ENCODE results near the gene ADAMTS12. TPM values are rescaled to one million over a fixed set of nuclear protein-coding genes. Genes with fewer than 3 reads are reported as not detected.

Gene ADAMTS12
- total RNA-seq, 1 experiment from 2014 or later: not detected

- ChIA-PET POLR2A (no interaction called here), CTCF (no interaction called here)
- Mint-ChIP-seq H3K9me3 (ENCODE audit: unreplicated experiment) (no peaks in the 10 kb centered on the region), H3K4me3 (ENCODE audit: unreplicated experiment) (no peak overlapping the region), H3K27ac (ENCODE audit: unreplicated experiment) (no peak overlapping the region), H3K36me3 (ENCODE audit: insufficient read depth, unreplicated experiment) (no peaks in the 10 kb centered on the region), H3K4me1 (ENCODE audit: low read depth, unreplicated experiment) (no peaks in the 10 kb centered on the region), H3K27me3 (ENCODE audit: insufficient read depth, unreplicated experiment) (peaks cover 10% of the 10 kb centered on the region)
- intact Hi-C loops (cut with micrococcal nuclease; ENCODE audit: unreplicated experiment): no loop called here
- Histone ChIP-seq H3K36me3 (ENCODE audit: control insufficient read depth, insufficient read depth, low read length) (no peaks in the 10 kb centered on the region), H3K9me3 (no peaks in the 10 kb centered on the region), H3K4me3 (ENCODE audit: low read depth, low read length) (no peak overlapping the region), H3K27me3 (replicated peaks; ENCODE audit: control insufficient read depth, insufficient read depth, low read length) (no peaks in the 10 kb centered on the region), H3K4me1 (no peaks in the 10 kb centered on the region)
- TF ChIP-seq CTCF (IDR thresholded peaks at IDR 0.05; ENCODE audit: insufficient read depth in 1 of 2, low read depth in 1 of 2, low read length in 1 of 2, severe bottlenecking in 1 of 2, unreplicated experiment in 1 of 2): no peak
- DNase-seq: no peak
- BruUV-seq (replicated peaks): no TSS peak
These were observed 138.1 kb downstream of the ADAMTS12 start for GRCh38 chr5:33753704-33754103.

DNA sequence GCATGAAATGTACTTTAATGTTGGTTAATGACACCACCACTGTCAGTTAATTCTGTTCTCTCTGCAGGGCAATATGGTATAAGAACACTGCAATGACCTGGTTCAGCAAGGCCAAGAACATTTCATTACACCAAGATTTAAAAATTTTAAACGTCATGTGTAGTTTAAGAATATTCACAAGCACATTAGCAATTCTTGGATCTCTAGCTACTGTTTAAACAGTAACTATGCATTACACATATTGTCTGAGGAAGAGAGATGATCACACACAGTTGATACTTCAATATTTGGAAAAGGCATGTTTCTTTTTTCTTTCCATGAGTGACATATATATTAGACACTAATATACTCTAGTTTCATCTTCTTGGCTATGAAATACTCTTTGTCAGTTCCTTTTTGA, 143.0 kb downstream of the ADAMTS12 start:
- Histone ChIP-seq H3K9me3 (no peaks in the 10 kb centered on the region), H3K36me3 (ENCODE audit: control insufficient read depth, insufficient read depth, low read length) (no peaks in the 10 kb centered on the region), H3K4me1 (no peaks in the 10 kb centered on the region), H3K27me3 (replicated peaks; ENCODE audit: control insufficient read depth, insufficient read depth, low read length) (no peaks in the 10 kb centered on the region), H3K4me3 (ENCODE audit: low read depth, low read length) (no peak overlapping the region)
- BruUV-seq (replicated peaks): no TSS peak
- intact Hi-C loops (cut with micrococcal nuclease; ENCODE audit: unreplicated experiment): no loop called here
- Mint-ChIP-seq H3K4me3 (ENCODE audit: unreplicated experiment) (no peak overlapping the region), H3K9me3 (ENCODE audit: unreplicated experiment) (no peaks in the 10 kb centered on the region), H3K36me3 (ENCODE audit: insufficient read depth, unreplicated experiment) (no peaks in the 10 kb centered on the region), H3K27ac (ENCODE audit: unreplicated experiment) (no peak overlapping the region), H3K4me1 (ENCODE audit: low read depth, unreplicated experiment) (no peaks in the 10 kb centered on the region), H3K27me3 (ENCODE audit: insufficient read depth, unreplicated experiment) (peaks cover 6% of the 10 kb centered on the region)
- ChIA-PET POLR2A (no interaction called here), CTCF (no interaction called here)
- no peak for DNase-seq
- no peak for TF ChIP-seq CTCF (IDR thresholded peaks at IDR 0.05; ENCODE audit: insufficient read depth in 1 of 2, low read depth in 1 of 2, low read length in 1 of 2, severe bottlenecking in 1 of 2, unreplicated experiment in 1 of 2)

DNA sequence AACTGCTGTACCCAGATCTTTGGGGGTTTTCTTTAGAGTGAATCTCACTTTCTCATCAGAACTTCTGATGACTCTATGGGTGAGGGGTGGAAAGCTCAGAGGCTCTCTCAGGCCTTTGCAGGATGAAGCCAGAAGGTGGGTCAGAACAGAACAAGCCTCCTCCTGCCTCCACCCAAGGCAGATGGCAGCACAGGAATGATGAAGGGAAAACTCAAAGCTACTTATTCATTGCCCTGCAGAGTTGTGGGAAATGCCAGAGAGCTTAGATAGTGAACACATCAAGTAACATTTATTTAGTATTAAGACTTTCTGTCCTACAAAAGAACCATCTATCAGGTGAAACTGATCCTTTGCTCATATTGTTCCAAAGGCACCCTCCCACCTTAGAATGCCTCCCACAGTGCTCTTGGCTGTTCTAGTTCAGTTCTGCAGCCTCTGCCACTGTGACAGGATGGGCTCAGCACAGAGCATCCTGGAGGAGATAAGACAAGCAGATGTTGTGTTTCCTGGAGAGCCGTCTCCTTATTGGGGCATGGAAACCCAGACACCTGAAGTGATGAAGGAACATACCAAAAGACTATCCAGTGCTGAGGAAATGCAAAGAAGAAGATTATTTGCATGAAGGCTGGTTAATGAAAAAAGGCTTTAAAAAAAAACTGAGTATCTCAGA, 146.6 kb downstream of the ADAMTS12 start:
- intact Hi-C loops (cut with micrococcal nuclease; ENCODE audit: unreplicated experiment): no loop called here
- BruUV-seq (replicated peaks): no TSS peak
- no peak overlapping the region for H3K4me3 ChIP-seq (ENCODE audit: low read depth, low read length)
- POLR2A ChIA-PET: no interaction called here
- no peak overlapping the region for H3K27ac Mint-ChIP-seq (ENCODE audit: unreplicated experiment)
- H3K4me1 Mint-ChIP-seq (ENCODE audit: low read depth, unreplicated experiment): no peaks in the 10 kb centered on the region
- H3K36me3 Mint-ChIP-seq (ENCODE audit: insufficient read depth, unreplicated experiment): no peaks in the 10 kb centered on the region
- no peaks in the 10 kb centered on the region for H3K9me3 Mint-ChIP-seq (ENCODE audit: unreplicated experiment)
- no peaks in the 10 kb centered on the region for H3K9me3 ChIP-seq
- no peak for TF ChIP-seq CTCF (IDR thresholded peaks at IDR 0.05; ENCODE audit: insufficient read depth in 1 of 2, low read depth in 1 of 2, low read length in 1 of 2, severe bottlenecking in 1 of 2, unreplicated experiment in 1 of 2)
- no peaks in the 10 kb centered on the region for H3K27me3 ChIP-seq (replicated peaks; ENCODE audit: control insufficient read depth, insufficient read depth, low read length)
- CTCF ChIA-PET: interaction anchor here (0.6 kb wide), 1 partner anchor 17 kb away, joined by 3 read pairs; no protein-coding TSS in a partner anchor
- no peaks in the 10 kb centered on the region for H3K4me1 ChIP-seq
- no peaks in the 10 kb centered on the region for H3K36me3 ChIP-seq (ENCODE audit: control insufficient read depth, insufficient read depth, low read length)
- DNase-seq: no peak
- peaks cover 2% of the 10 kb centered on the region for H3K27me3 Mint-ChIP-seq (ENCODE audit: insufficient read depth, unreplicated experiment)
- H3K4me3 Mint-ChIP-seq (ENCODE audit: unreplicated experiment): no peak overlapping the region
